Measurements from ENCODE around the gene KLHDC10. TPM values are rescaled to one million over a fixed set of nuclear protein-coding genes. Genes with fewer than 3 reads are reported as not detected.

Gene KLHDC10
- total RNA-seq, 2 experiments from 2014 or later = 12.8 to 14.3 TPM

DNA sequence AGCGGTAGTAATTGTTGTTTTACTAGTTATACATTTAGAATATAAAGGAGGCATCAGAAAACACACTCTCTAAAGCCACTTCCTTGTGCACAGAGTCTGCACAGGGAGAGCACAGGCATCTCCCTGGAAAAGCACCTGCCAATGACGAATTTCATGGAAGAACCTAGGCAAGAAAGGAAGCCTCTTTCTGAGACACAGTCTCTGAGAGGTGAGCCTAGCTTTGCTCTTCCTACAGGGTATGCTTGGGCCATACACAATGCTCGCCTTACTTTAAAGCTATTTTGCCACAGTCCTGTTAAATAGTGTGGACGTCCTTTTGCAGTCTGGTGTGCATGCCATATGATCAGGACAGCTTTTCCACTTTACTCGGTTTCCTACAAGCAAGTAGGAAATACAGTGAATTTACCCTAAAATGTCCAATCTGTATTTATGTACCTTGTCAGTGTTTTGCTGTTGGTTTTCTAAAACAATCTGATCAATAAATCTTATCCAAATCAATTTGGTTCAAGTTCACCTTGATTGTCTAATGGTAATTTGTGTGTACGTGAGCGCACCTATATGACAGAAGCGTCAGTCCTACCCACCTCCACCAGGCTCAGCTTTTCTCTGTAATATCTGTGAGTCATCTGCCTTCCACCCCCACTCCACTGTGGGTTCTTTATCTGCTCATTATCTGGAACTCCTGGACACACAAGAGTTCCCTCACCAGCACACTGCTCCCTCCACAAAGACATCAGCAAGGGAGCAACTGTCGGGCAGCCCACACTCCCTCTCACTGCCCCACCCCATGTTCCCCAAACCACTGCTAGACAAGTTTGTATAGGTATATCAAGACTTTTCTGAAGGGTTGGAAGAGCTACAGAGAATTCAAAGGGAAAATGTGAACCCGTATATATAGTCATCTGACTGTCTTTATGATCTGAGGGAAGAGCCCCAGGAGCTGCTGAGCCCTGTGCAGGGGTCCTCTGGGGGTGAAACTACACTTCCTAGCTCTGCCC lies 65.2 kb downstream of the KLHDC10 start:
- H3K9me3 Mint-ChIP-seq = no peaks in the 10 kb centered on the region
- H3K4me3 Mint-ChIP-seq = no peak overlapping the region
- ChIA-PET POLR2A (interaction anchor here (0.9 to 1.1 kb wide), 2 partner anchors 19 to 20 kb away, joined by 3 to 4 read pairs; no protein-coding TSS in a partner anchor), CTCF (interaction anchor here (1.4 kb wide), 1 partner anchor 17 kb away, joined by 3 read pairs; no protein-coding TSS in a partner anchor)
- H3K36me3 Mint-ChIP-seq (ENCODE audit: low read depth) = peaks cover 14% of the 10 kb centered on the region
- DNase-seq (no peak), ATAC-seq (peak; percentile 30)
- intact Hi-C loops (cut with micrococcal nuclease) = no loop called here
- no peaks in the 10 kb centered on the region for H3K27me3 Mint-ChIP-seq
- TF ChIP-seq, protein P1, sequence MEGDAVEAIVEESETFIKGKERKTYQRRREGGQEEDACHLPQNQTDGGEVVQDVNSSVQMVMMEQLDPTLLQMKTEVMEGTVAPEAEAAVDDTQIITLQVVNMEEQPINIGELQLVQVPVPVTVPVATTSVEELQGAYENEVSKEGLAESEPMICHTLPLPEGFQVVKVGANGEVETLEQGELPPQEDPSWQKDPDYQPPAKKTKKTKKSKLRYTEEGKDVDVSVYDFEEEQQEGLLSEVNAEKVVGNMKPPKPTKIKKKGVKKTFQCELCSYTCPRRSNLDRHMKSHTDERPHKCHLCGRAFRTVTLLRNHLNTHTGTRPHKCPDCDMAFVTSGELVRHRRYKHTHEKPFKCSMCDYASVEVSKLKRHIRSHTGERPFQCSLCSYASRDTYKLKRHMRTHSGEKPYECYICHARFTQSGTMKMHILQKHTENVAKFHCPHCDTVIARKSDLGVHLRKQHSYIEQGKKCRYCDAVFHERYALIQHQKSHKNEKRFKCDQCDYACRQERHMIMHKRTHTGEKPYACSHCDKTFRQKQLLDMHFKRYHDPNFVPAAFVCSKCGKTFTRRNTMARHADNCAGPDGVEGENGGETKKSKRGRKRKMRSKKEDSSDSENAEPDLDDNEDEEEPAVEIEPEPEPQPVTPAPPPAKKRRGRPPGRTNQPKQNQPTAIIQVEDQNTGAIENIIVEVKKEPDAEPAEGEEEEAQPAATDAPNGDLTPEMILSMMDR (IDR thresholded peaks at IDR 0.05) = no peak
- H3K4me1 Mint-ChIP-seq (ENCODE audit: low read depth) = peaks cover 16% of the 10 kb centered on the region
- H3K27ac Mint-ChIP-seq = no peak overlapping the region

DNA sequence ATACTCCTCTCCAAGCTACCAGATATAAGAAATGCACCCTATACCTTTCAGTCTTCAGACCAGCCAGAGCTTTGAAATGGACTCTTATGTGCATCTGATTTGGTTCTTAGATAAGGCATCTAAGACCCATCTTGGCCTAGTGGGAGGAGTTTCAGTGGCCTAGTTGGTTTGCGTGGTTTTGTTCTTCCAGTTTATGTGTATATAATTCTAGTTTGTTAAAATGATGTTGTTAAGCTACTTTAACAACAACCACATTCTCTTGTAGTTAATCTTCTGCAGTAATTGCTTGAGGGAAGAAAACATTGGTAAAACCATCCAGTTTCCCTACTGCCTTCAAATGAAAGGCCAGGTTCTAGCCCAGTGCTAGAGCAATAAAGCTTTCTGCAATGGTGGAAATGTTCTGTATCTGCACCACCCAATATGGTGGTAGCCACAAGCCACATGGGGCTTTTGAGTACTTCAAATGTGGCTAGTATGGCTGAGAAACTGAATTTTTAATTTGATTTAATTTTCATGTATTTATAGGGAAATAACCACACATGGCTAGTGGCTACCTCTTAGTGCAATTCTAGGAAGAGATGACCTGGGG lies 66.3 kb downstream of the KLHDC10 start:
- ChIA-PET CTCF (no interaction called here), POLR2A (interaction anchor here (0.9 kb wide), 1 partner anchor 69 kb away, joined by 3 read pairs; no protein-coding TSS in a partner anchor)
- H3K9me3 Mint-ChIP-seq = no peaks in the 10 kb centered on the region
- DNase-seq (no peak), ATAC-seq (no peak)
- TF ChIP-seq, protein P1 (IDR thresholded peaks at IDR 0.05) = no peak
- no peaks in the 10 kb centered on the region for H3K27me3 Mint-ChIP-seq
- H3K27ac Mint-ChIP-seq = no peak overlapping the region
- H3K36me3 Mint-ChIP-seq (ENCODE audit: low read depth) = peaks cover 9% of the 10 kb centered on the region
- intact Hi-C loops (cut with micrococcal nuclease) = no loop called here
- no peak overlapping the region for H3K4me3 Mint-ChIP-seq
- peaks cover 21% of the 10 kb centered on the region for H3K4me1 Mint-ChIP-seq (ENCODE audit: low read depth)

DNA sequence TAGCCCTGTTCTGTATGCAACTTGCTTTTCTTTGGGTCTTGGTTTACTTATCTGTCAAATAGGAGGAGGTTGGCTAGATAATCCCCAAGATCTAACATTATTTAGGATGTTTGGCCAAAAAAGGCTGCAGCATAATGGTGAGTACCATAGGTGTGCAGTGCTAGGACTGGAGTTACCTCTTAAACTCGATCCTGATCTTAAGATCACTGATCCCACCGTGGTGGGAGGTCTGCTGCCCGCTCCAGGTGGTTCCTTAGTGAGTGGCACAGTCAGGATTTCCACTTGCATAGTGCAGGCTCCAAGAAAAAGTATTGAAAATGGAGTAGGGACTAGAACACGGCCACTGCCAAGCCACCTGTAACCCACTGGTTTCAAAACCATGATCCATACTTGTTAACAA lies 66.9 kb downstream of the KLHDC10 start:
- intact Hi-C loops (cut with micrococcal nuclease) = no loop called here
- TF ChIP-seq, protein P1 (IDR thresholded peaks at IDR 0.05) = no peak
- DNase-seq = no peak
- Mint-ChIP-seq H3K4me1 (ENCODE audit: low read depth) (peaks cover 22% of the 10 kb centered on the region), H3K4me3 (no peak overlapping the region), H3K9me3 (no peaks in the 10 kb centered on the region), H3K27me3 (no peaks in the 10 kb centered on the region), H3K27ac (no peak overlapping the region), H3K36me3 (ENCODE audit: low read depth) (peaks cover 8% of the 10 kb centered on the region)
- CTCF ChIA-PET = interaction anchor here (1.2 kb wide), 1 partner anchor 9 kb away, joined by 3 read pairs; no protein-coding TSS in a partner anchor
- POLR2A ChIA-PET = interaction anchor here (0.9 kb wide), 1 partner anchor 69 kb away, joined by 3 read pairs; no protein-coding TSS in a partner anchor
- ATAC-seq = no peak

DNA sequence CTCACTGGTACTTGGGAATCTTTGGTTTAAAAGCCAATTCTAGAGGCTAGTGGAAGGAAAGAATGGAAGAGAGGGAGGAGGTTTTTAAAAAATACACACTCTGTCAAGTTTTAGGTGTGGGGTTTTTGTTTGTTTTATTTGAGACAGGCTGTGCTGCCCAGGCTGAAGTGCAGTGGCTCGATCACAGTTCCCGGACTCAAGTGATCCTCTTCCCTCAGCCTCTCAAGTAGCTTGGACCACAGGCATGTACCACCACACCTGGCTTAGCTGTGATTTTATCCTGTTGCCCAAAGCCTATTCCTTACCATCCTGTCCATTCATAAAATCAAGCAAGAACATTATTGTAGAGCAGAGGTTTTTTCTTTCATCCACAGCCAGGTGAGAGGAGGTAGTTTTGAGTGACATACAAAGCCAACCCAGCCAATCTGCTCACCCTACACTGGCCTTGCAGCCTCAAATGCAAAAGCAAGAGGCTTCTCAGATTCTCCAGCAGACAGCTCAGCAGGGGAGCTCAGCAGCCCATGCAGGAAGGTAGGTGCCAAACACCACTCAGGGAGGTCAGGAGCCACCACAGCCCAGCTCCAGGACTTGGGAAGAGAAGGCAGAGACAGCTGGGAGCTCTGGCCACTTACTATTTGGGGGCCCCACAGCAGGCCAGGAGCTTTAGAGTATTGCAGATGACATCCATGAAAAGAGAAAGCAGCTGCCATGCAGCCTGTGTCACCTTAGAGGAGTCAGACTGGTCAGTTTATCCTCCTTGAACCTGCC lies 69.0 kb downstream of the KLHDC10 start:
- H3K36me3 Mint-ChIP-seq (ENCODE audit: low read depth) = peaks cover 5% of the 10 kb centered on the region
- H3K4me3 Mint-ChIP-seq = no peak overlapping the region
- ATAC-seq (no peak), DNase-seq (no peak)
- no peak overlapping the region for H3K27ac Mint-ChIP-seq
- no peaks in the 10 kb centered on the region for H3K27me3 Mint-ChIP-seq
- TF ChIP-seq, protein P1 (IDR thresholded peaks at IDR 0.05) = no peak
- intact Hi-C loops (cut with micrococcal nuclease) = no loop called here
- ChIA-PET POLR2A (no interaction called here), CTCF (interaction anchor here (1.2 kb wide), 2 partner anchors 33 to 66 kb away, joined by 3 read pairs; no protein-coding TSS in a partner anchor)
- H3K4me1 Mint-ChIP-seq (ENCODE audit: low read depth) = peaks cover 22% of the 10 kb centered on the region
- H3K9me3 Mint-ChIP-seq = no peaks in the 10 kb centered on the region
